Mesendoderm (in vitro differentiated cells): ENCODE results near the gene RPL32. TPM values are rescaled to one million over a fixed set of nuclear protein-coding genes. Genes with fewer than 3 reads are reported as not detected.

ENCODE experiments used
- DNase-seq: peaks from one replicate; pipeline ENCODE4 v3.0.0; 2013
- H2AK5ac ChIP-seq: 2 replicates; pipeline ENCODE4 v1.6.1; 2013; ENCODE audit warnings: low read length, inconsistent platforms
- H2BK120ac ChIP-seq: 2 replicates; pipeline ENCODE4 v1.6.1; 2013; ENCODE audit warnings: low read depth, mild to moderate bottlenecking, low read length, moderate library complexity, mixed read lengths
- H2BK15ac ChIP-seq: replicated peaks from 2 replicates; pipeline ENCODE4 v1.6.1; 2013; ENCODE audit warnings: low read depth, mild to moderate bottlenecking, moderate library complexity
- H2BK5ac ChIP-seq: 2 replicates; pipeline ENCODE4 v1.6.1; 2013; ENCODE audit warnings: low read length, inconsistent platforms
- H3K18ac ChIP-seq: 2 replicates; pipeline ENCODE4 v1.6.1; 2013; ENCODE audit warnings: mild to moderate bottlenecking, low read length, mixed read lengths
- H3K23ac ChIP-seq: one replicate; pipeline ENCODE4 v1.6.1; 2013; ENCODE audit warnings: low read length
- H3K27ac ChIP-seq: 2 replicates; pipeline ENCODE4 v1.5.1; 2013; ENCODE audit warnings: low read depth, mild to moderate bottlenecking, inconsistent platforms, low read length, moderate library complexity
- H3K27me3 ChIP-seq: 2 replicates; pipeline ENCODE4 v1.6.1; 2013; ENCODE audit warnings: low read length, control low read depth, mild to moderate bottlenecking, inconsistent platforms; ENCODE audit not compliant: insufficient read depth, poor library complexity
- H3K36me3 ChIP-seq: 2 replicates; pipeline ENCODE4 v1.6.1; 2013; ENCODE audit warnings: low read length, inconsistent platforms; ENCODE audit not compliant: control insufficient read depth, insufficient read depth
- H3K4ac ChIP-seq: one replicate; pipeline ENCODE4 v1.6.1; 2013; ENCODE audit warnings: low read depth, mild to moderate bottlenecking, low read length, moderate library complexity
- H3K4me1 ChIP-seq: 2 replicates; pipeline ENCODE4 v1.6.1; 2013; ENCODE audit warnings: low read depth, low read length, inconsistent platforms; ENCODE audit not compliant: control insufficient read depth
- H3K4me2 ChIP-seq: 2 replicates; pipeline ENCODE4 v1.6.1; 2013; ENCODE audit warnings: low read length
- H3K4me3 ChIP-seq: 2 replicates; pipeline ENCODE4 v1.5.1; 2013; ENCODE audit warnings: mild to moderate bottlenecking, low read length
- H3K56ac ChIP-seq: one replicate; pipeline ENCODE4 v1.6.1; 2013; ENCODE audit warnings: low read length
- H3K79me1 ChIP-seq: 2 replicates; pipeline ENCODE4 v1.6.1; 2013; ENCODE audit warnings: low read length, inconsistent platforms
- H3K79me2 ChIP-seq: 2 replicates; pipeline ENCODE4 v1.6.1; 2013; ENCODE audit warnings: mild to moderate bottlenecking, low read length; ENCODE audit not compliant: control insufficient read depth, insufficient read depth
- H3K9ac ChIP-seq: 2 replicates; pipeline ENCODE4 v1.6.1; 2013; ENCODE audit warnings: low read length, inconsistent platforms
- H4K5ac ChIP-seq: one replicate; pipeline ENCODE4 v1.6.1; 2013; ENCODE audit warnings: low read length
- H4K8ac ChIP-seq: one replicate; pipeline ENCODE4 v1.6.1; 2013; ENCODE audit warnings: low read depth, mild to moderate bottlenecking, control low read depth, low read length, moderate library complexity
- WGBS: extraction: QIAGEN DNeasy Blood & Tissue Kit; methylation state at CpG from one replicate; pipeline ENCODE4 v1.1.7; 2013; ENCODE audit warnings: low lambda C conversion rate, missing lambda C conversion rate; ENCODE audit not compliant: insufficient coverage; ENCODE audit errors: extremely low coverage; 5-methylcytosine and 5-hydroxymethylcytosine counted together
- polyA plus RNA-seq, 2 experiments: library from polyadenylated mRNA; stranded (reverse); fragments of 200-250 nt; gene quantifications; one replicate each; pipeline ENCODE4 v1.2.3, GENCODE V29; 2013

RPL32 gene
- 1,879 TPM for polyA plus RNA-seq (2013, experiment 1 of 2)
- polyA plus RNA-seq (2013, experiment 2 of 2): 1,970 TPM

GRCh38 chr3:12841149-12841969, at the start of gene RPL32:
RPL32 (minus strand) TSS chr3:12841565; CDS start chr3:12840237, 1,328 bp downstream.
- Histone ChIP-seq H2AK5ac (peak within 1 kb of the TSS; percentile 6), H2BK15ac (no peak within 1 kb of the TSS), H3K18ac (peak within 1 kb of the TSS; percentile 31), H2BK5ac (peak within 1 kb of the TSS; percentile 25), H4K8ac (peak within 1 kb of the TSS; percentile 14), H3K36me3 (peaks cover 14% of the 10 kb centered on the region), H3K79me2 (peaks cover 49% of the 10 kb centered on the region), H2BK120ac (no peak within 1 kb of the TSS), H3K9ac (peak within 1 kb of the TSS; percentile 98), H3K56ac (peak within 1 kb of the TSS; percentile 95), H3K4me2 (peak within 1 kb of the TSS; percentile 95), H3K79me1 (peaks cover 12% of the 10 kb centered on the region), H3K4ac (peak within 1 kb of the TSS; percentile 89), H3K4me1 (peaks cover 9% of the 10 kb centered on the region), H3K4me3 (peak within 1 kb of the TSS; percentile 94), H4K5ac (no peak within 1 kb of the TSS), H3K23ac (peak within 1 kb of the TSS; percentile 39), H3K27me3 (no peaks in the 10 kb centered on the region), H3K27ac (no peak within 1 kb of the TSS)
- DNase-seq: peak; percentile 97
- WGBS: no CpG with 5 or more reads among the region's 43 CpGs

- no peak overlapping the region for H3K18ac ChIP-seq
- no CpG with 5 or more reads among the region's 10 CpGs for WGBS
- no peaks in the 10 kb centered on the region for H3K36me3 ChIP-seq
- no peak overlapping the region for H3K9ac ChIP-seq
- no peaks in the 10 kb centered on the region for H3K79me1 ChIP-seq
- H2BK15ac ChIP-seq: no peak overlapping the region
- H3K27ac ChIP-seq: no peak overlapping the region
- H2AK5ac ChIP-seq: no peak overlapping the region
- no peak overlapping the region for H4K8ac ChIP-seq
- no peak for DNase-seq
- H3K4me2 ChIP-seq: no peak overlapping the region
- H3K79me2 ChIP-seq: no peaks in the 10 kb centered on the region
- H3K4me3 ChIP-seq: no peak overlapping the region
- H3K56ac ChIP-seq: no peak overlapping the region
- H3K4ac ChIP-seq: no peak overlapping the region
- H3K27me3 ChIP-seq: no peaks in the 10 kb centered on the region
- no peak overlapping the region for H2BK120ac ChIP-seq
- no peak overlapping the region for H4K5ac ChIP-seq
- H2BK5ac ChIP-seq: no peak overlapping the region
- no peaks in the 10 kb centered on the region for H3K4me1 ChIP-seq
- peak overlapping the region; percentile 36 for H3K23ac ChIP-seq
These were observed 49.4 kb upstream of the RPL32 start for GRCh38 chr3:12890610-12891390.

- Histone ChIP-seq H3K56ac (no peak overlapping the region), H3K79me1 (no peaks in the 10 kb centered on the region), H3K4ac (no peak overlapping the region), H2BK120ac (no peak overlapping the region), H3K79me2 (no peaks in the 10 kb centered on the region), H2AK5ac (no peak overlapping the region), H3K4me2 (no peak overlapping the region), H3K27me3 (no peaks in the 10 kb centered on the region), H3K4me3 (no peak overlapping the region), H4K5ac (no peak overlapping the region), H3K4me1 (no peaks in the 10 kb centered on the region), H2BK15ac (no peak overlapping the region), H3K9ac (no peak overlapping the region), H3K27ac (no peak overlapping the region), H2BK5ac (no peak overlapping the region), H3K23ac (no peak overlapping the region), H4K8ac (no peak overlapping the region), H3K18ac (no peak overlapping the region), H3K36me3 (no peaks in the 10 kb centered on the region)
- no CpG with 5 or more reads among the region's 12 CpGs for WGBS
- no peak for DNase-seq
These were observed 45.4 kb upstream of the RPL32 start for GRCh38 chr3:12886736-12887135.

GRCh38 chr3:12886106-12886679, 44.8 kb upstream of the RPL32 start:
- H3K4me3 ChIP-seq: no peak overlapping the region
- no peak overlapping the region for H3K56ac ChIP-seq
- H3K9ac ChIP-seq: no peak overlapping the region
- H2BK5ac ChIP-seq: no peak overlapping the region
- H3K4ac ChIP-seq: no peak overlapping the region
- H2BK120ac ChIP-seq: no peak overlapping the region
- no peak for DNase-seq
- H2BK15ac ChIP-seq: no peak overlapping the region
- no peak overlapping the region for H3K4me2 ChIP-seq
- no peaks in the 10 kb centered on the region for H3K79me1 ChIP-seq
- no peak overlapping the region for H3K18ac ChIP-seq
- H3K23ac ChIP-seq: no peak overlapping the region
- H4K5ac ChIP-seq: no peak overlapping the region
- H3K27me3 ChIP-seq: no peaks in the 10 kb centered on the region
- no peak overlapping the region for H2AK5ac ChIP-seq
- H3K36me3 ChIP-seq: no peaks in the 10 kb centered on the region
- WGBS: no CpG with 5 or more reads among the region's 10 CpGs
- no peaks in the 10 kb centered on the region for H3K79me2 ChIP-seq
- no peak overlapping the region for H4K8ac ChIP-seq
- H3K4me1 ChIP-seq: no peaks in the 10 kb centered on the region
- no peak overlapping the region for H3K27ac ChIP-seq

GRCh38 chr3:12885583-12885930, 44.2 kb upstream of the RPL32 start:
- no peak overlapping the region for H3K9ac ChIP-seq
- H2BK5ac ChIP-seq: no peak overlapping the region
- no peak overlapping the region for H3K27ac ChIP-seq
- no peak overlapping the region for H4K5ac ChIP-seq
- no peaks in the 10 kb centered on the region for H3K4me1 ChIP-seq
- DNase-seq: no peak
- no peak overlapping the region for H2BK15ac ChIP-seq
- no peak overlapping the region for H3K4me2 ChIP-seq
- H3K79me2 ChIP-seq: no peaks in the 10 kb centered on the region
- no peaks in the 10 kb centered on the region for H3K27me3 ChIP-seq
- no CpG with 5 or more reads among the region's 4 CpGs for WGBS
- no peak overlapping the region for H4K8ac ChIP-seq
- H3K36me3 ChIP-seq: no peaks in the 10 kb centered on the region
- H2AK5ac ChIP-seq: no peak overlapping the region
- H3K4me3 ChIP-seq: no peak overlapping the region
- H3K23ac ChIP-seq: no peak overlapping the region
- H2BK120ac ChIP-seq: no peak overlapping the region
- H3K79me1 ChIP-seq: no peaks in the 10 kb centered on the region
- H3K18ac ChIP-seq: no peak overlapping the region
- no peak overlapping the region for H3K4ac ChIP-seq
- no peak overlapping the region for H3K56ac ChIP-seq
